ENCODE measurements around the gene FOXL3.
"Not testable (repeated sequence)": the region's sequence is repeated elsewhere in the genome, so short reads cannot be mapped to it uniquely, and the experiment has no call there.

Gene FOXL3

DNA sequence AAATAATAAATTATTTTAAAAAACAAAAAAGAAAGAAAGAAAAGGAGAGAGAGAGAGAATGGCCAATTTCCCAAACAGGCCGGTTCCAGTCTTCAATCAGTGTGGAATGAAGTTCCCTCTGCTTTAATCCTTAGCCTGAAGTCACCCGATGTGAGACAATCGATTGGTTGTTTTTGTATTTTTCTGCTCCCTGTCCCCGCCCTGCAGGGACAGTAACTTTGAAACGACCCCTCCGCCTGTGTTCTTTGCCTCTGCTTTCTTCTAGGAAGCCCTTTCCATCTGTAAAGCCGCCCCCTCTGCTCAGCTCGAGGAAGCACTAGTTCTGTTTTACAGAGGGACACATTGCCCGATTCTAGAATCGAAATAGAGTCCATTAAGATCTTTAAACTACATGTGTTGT lies 33.4 kb downstream of the FOXL3 start:
- DNase-seq (ENCODE audit: low read depth): no peak

DNA sequence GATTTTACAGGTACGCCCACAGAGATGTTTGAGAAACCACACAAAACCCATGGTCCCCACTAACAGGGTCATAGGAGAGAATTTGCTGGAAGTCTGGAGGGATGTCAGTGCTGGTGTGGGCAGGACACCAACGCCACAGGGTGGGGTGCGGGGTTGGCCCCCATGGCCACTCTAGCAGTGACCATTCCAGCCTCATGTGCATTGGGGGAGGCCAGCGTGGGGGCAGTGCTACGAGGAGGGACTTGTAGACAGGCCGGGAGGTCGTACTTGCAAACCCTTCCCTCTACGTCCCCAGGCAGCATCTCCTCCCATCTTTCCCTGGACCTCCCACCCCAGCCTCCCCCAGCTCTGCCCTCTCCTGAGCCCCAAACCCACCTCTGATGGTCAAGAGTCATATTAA lies 34.0 kb downstream of the FOXL3 start:
- DNase-seq (ENCODE audit: low read depth): no peak

DNA sequence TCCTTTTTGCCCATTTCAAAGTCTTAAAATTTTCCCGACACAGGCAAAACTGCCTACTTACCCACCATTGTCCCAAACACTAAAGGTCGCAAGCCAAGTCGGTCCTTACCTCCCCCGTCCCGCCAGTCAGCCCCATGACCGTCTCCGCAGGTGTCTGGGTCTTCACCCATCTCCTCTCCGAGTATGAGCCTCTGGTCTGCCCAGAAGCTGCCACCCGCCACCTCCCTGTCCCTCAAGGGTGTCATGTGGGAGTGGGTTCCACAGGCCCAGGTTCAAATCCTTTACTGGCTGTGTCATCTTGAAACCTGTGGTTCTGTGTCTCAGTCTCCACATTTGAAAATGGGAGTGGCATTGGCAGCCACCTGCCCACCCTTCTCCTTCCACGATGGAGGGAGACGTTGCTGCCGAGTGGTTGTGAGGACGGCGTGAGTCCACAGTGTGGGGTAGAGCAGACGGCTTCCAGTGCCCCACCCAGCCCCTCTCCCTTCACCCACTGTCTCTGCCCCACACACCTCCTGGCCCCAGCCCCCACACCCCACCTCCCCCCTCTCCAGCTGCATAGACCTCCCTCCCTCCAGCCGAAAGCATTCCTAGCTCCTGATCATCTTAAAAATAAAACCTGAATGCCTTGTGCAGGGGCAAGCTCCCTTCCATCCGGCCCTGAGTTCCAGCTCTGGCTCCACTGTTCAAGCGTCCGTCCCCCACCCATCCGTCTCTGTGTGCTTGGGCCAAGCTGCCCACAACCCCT lies 35.3 kb downstream of the FOXL3 start:
- no peak for DNase-seq (ENCODE audit: low read depth)

DNA sequence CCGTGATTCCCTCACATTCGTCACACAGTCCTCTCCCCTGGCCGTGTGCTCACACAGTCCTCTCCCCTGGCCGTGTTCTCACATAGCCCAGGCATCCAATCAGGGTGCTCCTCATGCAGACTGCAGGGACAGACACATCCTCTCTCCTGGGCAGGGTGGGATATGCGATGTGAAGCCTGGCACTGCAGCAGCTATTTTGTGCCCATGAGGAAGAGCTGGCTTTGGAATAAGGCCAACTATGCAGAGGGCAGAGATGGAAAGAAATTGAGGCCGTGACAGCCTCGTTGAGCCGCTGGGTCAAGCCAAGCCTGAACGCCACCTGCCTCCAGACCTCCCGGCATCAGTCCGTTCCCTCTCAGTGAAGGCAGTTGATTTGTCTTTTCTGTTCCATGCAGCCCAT lies 35.8 kb downstream of the FOXL3 start:
- no peak for DNase-seq (ENCODE audit: low read depth)

DNA sequence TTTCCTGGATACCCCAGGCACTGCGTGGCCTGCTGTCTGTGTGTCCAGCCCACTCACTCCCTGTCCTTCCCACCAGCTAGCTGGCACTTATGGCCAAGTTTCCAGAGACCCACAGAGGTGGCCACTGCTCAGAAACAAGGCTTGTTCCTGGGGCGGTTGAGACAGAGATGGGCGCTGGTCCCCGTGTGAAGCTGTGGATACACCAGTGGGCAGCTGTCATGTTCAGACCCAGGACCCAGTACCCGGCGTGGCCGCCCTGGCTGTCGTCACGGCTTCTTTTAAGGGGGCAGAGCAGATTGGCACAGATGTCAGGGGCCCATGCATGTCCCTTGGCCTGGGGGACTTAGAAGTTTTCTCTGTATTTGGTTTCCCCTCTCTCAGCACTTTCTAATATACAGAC lies 36.3 kb downstream of the FOXL3 start:
- DNase-seq (ENCODE audit: low read depth): no peak

DNA sequence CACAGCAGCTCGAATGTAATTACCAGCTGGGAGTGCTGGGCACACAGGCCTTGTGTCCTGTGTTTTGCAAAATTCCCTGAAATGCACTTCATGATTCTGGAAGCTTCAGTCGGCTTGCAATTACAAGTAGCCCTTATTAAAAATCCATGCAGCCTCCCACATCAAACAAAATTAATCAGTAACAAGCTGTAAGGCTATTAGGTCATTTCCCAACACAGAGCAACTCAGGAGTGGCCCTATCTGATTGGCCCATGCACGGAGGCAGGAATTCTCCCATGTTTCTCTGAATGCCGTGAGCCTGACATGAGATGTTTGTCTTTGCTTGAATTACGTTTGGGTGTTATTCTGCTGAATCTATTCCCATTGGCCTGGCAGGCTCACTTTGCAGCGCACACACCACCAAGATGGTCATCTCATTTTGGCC lies 36.9 kb downstream of the FOXL3 start:
- DNase-seq (ENCODE audit: low read depth): no peak

DNA sequence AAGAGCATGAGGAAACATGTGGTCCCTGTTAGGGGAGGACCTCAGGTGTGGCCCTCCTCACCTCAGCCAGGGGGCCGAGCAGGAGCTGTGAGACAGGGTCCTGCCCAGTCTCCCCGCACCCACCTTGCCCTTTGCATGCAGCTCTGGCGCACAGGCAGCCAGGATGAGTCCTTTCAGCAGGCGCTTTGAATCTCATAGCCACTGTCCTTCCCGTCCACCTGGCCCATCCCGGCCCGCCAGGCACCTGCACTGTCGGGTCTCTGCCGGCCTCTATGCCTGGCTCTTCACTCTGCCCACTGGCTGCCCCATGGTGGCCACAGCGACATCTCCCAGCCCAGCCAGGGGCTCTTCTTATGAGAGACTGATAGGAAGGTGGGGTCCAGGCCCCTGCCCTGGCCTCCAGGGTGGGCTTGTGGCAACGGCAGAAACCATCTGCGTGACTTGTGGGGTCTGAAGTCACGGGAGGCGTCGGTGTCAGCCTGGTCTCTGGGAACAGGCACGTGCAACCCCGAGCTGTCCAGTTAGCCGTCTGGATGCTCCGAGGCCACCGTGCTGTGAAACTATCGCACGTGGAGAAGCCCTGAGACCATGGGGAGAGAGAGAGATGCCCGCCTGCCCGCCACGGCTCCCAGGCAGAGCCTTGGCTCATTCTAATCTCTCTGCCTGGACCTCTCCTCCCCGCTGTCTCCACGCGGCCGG lies 37.4 kb downstream of the FOXL3 start:
- no peak for DNase-seq (ENCODE audit: low read depth)

DNA sequence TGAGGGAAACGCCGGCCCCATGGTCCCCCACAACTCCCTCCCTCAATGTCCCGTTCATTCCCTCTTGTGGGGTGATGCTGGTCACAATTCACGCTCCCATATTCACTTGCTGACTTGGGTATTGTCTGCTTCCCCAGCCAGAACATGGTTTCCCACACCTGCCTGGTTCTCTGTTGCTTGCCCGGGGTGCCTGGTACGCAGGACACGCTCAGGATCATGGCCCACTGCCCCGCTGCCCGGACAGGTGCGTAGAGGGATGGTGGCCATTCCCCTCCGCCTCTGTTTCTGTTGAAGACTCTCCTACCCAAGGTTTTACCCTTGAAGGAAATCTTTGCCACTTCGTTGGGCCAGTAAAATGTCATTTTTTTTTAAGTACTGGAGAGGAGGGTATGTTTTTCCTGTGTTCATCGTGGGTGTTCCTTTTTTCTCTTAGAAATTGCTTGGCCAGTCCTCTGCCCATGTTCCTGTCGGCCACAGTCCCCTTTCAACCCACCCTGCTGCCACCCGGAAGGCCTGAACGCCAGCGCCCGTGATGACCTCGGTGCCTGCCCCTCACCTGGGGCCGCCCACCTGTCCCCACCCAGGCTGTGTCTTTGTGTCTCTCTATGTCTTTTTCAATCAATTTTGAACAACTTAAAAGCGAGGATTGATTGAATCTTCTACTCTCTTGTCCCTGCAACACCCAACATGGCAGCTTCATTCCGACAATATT lies 38.2 kb downstream of the FOXL3 start:
- DNase-seq (ENCODE audit: low read depth): no peak

DNA sequence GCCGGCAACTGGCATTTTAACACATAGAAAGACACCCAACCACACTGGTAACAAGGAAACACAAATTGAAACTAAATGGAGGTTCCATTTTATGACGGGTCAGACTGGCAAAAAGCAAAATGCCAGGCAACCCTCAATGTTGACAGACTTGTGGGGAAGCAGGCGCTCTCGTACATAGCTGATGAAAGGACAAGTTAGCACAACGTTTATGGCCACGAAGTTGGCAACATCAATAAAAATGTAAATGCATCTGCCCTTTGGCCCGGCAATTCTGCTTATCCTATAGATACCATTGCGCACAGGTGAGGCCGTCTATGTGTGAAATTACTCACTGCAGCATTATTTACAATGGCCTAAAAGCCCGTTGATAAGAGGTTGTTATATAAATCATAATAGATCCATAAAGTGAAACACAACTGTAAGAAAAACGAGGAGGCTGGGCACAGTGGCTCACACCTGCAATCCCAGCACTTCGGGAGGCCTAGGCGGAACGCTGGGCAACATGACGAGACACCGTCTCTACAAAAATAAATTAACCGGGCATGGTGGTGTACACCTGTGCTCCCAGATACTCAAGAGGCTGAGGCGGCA lies 39.8 kb downstream of the FOXL3 start:
- no peak for DNase-seq (ENCODE audit: low read depth)

DNA sequence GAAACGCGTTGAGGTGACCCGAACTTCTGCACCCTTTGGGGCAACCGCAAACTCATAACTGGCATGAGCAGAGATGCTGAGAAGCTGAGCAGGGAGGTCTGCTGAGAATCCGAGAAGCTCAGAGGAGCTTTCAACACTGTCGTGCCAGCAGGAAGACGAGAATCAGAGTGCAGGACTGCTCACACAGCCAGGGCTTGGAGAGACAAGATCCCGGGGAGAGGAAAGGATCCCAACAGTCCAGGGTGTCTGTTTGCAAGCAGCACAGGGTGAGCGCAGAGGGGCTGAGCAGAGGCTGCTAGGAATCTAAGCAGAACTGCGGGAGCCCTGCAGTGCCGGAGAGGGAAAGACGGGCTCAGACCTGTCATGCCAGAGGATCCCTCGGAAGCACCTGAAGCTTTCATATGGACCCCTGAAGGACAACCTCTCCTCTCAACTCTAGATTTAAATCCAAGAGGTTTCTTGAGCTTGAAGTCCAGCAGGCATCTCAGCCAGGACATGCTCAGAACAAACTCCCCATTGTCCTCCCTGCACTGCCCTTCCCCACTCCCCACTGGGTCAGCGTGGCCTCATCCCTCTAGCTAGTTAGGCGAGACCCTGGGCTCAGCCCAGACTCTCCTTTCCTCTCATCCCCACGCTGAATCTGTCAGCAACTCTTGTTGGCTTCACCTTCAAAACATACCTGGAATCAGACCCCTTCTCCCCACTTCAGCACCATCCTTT lies 40.7 kb downstream of the FOXL3 start:
- no peak for DNase-seq (ENCODE audit: low read depth)

DNA sequence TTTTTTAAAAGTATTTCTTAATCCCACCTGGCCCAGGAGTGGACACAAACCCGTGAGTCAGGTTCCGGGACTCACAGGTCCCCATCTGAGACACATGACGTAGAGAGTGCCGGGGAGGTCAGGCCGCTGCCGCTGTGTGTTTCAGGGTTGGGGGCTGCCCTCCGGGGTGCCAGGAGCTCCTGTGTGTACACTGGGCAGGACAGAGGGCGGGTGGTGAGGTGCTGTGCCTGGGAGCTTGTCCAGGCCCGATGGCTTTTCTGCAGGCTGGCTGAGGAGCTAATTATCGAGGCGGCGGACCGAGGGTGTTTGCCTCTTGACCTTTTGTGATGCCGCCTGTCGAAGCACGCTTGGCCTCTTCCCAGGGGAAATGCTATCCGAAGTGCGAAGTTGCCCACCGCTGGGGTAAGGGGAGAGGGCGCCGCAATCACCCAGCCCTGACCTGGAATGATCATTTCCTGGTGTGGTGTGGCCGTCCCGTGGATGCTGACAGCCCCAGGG lies 42.1 kb downstream of the FOXL3 start:
- no peak for DNase-seq (ENCODE audit: low read depth)

DNA sequence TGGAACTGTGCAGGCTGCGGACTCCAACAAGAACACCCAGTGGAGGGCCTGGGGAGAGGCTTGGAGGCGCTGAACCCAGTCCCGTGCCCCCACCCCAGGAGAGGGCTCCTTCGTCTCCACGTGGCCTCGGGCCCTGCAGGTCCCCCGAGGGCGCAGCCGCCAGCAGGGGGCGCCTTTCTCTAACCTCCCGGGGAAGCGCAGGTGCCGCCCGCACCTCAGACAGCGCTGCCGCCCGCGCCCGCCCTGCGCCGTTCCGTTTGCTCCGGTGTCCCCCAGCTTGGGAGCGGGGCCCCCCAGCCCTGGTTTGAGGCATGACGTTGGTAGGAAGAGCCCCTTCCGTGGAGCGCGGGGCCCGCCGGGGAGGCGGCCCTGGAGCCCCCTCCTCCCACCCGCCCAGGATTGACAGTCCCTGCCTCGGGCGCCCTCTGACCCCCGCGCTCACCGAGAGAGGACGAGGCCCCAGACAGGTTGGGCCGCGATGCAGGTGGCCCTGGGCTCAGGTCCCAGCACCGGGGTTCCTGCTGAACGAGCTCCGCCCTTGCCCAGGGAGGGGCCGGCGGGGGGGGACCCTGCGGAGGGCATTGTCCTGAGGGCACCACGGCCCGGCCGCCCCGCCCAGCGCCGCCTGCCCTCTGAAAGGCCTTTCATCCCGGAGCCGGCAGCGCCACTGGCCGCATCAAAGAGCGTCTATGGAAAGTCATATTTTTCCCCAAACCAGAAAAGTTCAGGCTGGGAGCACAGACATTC lies 42.8 kb downstream of the FOXL3 start:
- DNase-seq (ENCODE audit: low read depth): peak; percentile 81

DNA sequence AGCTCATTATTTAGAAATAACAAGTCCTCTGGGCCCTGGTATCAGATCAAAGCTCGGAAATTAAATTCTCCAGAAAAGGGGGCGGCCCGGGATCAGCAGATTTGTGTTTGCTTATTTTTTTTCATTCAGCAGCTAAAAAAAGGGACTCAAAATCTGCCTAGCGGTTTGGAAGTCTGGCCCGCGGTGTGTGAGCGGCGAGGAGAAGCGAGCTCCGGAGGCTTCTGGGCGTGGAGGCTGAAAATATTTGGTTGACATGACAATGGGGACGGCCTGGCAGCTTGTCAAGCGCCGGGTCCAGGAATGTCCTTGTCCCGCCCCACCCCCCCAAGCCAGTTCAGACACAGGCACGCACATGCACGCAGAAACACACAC lies 43.4 kb downstream of the FOXL3 start:
- DNase-seq (ENCODE audit: low read depth): no peak

DNA sequence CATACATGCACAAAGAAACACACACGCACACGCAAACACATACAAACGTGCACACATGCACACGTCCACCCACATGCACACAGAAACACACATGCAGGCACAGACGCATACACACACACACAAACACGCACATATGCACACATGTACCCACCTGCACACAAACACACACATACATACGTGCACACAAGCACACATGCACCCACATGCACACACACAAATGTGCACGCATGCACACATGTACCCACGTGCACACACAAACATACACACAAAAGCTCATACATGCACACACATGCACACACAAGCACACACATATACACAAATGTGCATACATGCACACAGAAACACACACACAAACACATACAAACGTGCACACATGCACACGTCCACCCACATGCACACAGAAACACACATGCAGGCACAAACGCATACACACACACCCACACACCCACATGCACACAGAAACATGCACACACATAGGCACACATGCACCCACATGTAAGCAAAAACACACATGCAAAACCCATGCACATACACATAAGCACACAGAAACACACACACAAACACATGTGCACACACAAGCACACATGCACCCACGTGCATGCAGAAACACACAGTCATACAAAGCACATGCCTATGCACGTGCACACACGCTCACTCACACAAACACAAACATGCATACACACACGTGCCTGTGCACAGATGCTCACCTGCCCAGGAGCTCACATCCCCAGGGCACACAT lies 44.8 kb downstream of the FOXL3 start:
- no peak for DNase-seq (ENCODE audit: low read depth)

DNA sequence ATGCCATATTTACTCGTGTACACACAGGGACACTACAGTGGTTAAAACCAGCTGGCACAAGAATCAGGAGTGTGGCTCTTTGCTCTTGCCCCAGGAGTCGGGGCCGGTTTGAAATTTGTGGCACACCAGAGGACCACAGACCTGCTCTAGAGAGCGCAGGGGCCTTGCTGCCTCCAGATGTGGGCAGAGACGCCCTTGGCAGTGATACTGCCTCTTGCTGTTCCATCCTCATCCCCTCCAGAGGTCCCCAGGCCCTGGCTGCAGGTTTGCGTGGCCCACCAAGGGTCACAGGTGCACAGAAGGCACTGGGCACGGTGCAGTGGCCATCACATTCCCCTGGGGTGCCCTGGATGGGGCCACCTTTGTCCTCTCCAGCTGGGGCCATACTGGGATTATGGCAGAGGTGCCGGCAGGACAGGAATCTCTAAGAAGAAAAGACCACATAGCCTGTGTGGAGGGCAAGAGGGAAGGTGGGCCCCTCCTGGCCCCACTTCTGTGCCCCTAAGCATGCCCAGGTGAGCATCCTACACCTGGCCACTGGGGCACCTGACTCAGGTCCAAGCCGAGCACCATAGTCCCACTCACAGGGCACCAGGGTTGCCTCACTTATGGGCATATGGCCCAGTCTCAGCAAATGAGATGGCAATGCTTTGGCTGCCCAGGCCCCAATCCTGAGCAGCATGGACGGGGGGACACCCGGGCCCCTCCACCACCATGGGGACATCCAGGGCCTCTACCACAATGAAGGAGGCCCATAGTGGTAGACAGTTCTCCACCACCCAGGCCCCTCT lies 45.6 kb downstream of the FOXL3 start:
- DNase-seq (ENCODE audit: low read depth): no peak

DNA sequence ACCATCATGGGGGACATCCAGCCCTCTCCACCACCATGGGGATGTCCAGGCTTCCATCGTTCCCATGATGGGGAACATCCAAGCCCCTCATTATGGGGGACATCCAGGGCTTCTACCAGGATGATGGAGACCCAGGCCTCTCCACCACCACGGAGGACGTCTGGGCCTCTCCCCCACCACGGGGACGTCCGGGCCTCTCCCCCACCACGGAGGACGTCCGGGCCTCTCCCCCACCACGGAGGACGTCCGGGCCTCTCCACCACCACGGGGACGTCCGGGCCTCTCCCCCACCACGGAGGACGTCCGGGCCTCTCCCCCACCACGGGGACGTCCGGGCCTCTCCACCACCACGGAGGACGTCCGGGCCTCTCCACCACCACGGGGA lies 46.2 kb downstream of the FOXL3 start:
- DNase-seq (ENCODE audit: low read depth): not testable (repeated sequence)

DNA sequence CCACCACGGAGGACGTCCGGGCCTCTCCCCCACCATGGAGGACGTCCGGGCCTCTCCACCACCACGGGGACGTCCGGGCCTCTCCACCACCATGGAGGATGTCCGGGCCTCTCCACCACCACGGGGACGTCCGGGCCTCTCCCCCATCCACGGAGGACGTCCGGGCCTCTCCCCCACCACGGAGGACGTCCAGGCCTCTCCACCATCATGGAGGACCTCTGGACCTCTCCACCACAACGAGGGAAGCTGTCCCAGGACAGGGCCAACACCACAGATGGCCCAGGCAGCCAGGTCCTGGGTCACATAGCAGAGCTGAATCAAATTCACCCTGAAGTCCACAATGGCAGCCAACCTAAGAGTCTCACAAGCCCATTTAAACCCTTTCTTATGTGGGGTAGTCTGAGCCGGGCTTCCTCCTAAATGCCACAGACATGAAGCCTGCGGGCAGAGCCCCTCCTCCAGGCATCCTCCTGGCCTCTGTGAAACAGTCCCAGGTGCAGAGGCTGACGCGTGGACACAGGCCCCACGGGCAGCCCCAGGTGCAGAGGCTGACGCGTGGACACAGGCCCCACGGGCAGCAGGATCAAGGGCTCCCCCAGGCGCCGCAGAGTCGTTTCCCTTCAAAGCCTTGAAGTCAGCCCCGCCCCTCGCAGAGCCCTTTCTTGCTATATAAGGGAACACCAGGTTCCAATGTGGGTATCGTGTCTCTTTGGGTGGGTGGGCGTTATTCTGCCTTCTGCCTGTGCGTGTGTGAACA lies 47.0 kb downstream of the FOXL3 start:
- DNase-seq (ENCODE audit: low read depth): no peak

DNA sequence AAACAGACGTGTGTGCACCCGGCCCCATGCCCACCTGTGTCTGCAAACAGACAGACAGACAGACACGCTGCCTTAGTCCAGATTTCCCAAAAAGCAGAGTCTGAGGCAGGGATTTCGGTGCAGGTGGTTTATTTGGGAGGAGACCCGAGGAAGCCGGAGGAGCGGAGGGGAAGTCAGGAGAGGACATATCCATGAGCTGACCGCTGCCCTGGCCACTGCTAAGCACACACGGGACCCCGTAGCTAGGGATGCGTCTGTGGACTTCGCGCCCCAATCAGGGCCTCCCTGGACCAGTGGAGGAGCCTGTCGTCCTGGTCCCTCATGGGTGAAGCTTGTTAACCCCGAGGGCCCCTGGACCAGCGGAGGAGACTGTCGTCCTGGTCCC lies 47.6 kb downstream of the FOXL3 start:
- no peak for DNase-seq (ENCODE audit: low read depth)
